HEK293 (cell line): ENCODE data around the gene FAM168A.

Experiments used
- CTCF ChIA-PET: fragments of 350-600 bp; formaldehyde crosslinking; extraction: SDS; loops from one replicate; lab custom pipeline; 2021; ENCODE audit warnings: antibody characterized with exemption; lab: Yijun Ruan, JAX
- POLR2A ChIA-PET: fragments of 300-600 bp; formaldehyde crosslinking; extraction: SDS; loops from one replicate; lab custom pipeline; 2020; ENCODE audit warnings: antibody characterized with exemption, inconsistent platforms; lab: Yijun Ruan, JAX
- H3K27ac ChIP-seq: fragments of 200-500 bp; sonication (Bioruptor generic); 2 replicates; pipeline ENCODE4 v1.5.1; 2014; ENCODE audit warnings: low read depth, low read length, control low read depth, inconsistent platforms; ENCODE audit errors: extremely low read depth
- H3K36me3 ChIP-seq, 2 experiments: fragments of 200-500 bp in 1 of 2; sonication (Bioruptor generic) in 1 of 2; 1 replicate in 1 of 2; 2 replicates in 1 of 2; pipeline ENCODE4 v1.5.1; 2014 to 2017; ENCODE audit warnings: inconsistent platforms in 2 of 2, low read length in 2 of 2; ENCODE audit not compliant: control insufficient read depth in 2 of 2, insufficient read depth in 1 of 2
- H3K4me1 ChIP-seq: fragments of 200-500 bp; sonication (Bioruptor generic); 2 replicates; pipeline ENCODE4 v1.5.1; 2014; ENCODE audit warnings: mild to moderate bottlenecking, low read length, inconsistent platforms; ENCODE audit not compliant: control insufficient read depth, insufficient read depth
- H3K4me3 ChIP-seq: 2 replicates; pipeline ENCODE4 v1.5.1; 2011; ENCODE audit warnings: low read depth, mild to moderate bottlenecking, control low read depth, low read length, moderate library complexity
- H3K9me3 ChIP-seq: fragments of 200-500 bp; sonication (Bioruptor generic); 2 replicates; pipeline ENCODE4 v1.5.1; 2014; ENCODE audit warnings: low read depth, low read length, inconsistent platforms; ENCODE audit not compliant: control insufficient read depth, insufficient read depth
- EGR2 ChIP-seq: fragments of 450-650 bp; formaldehyde crosslinking; IDR thresholded peaks from 2 replicates; pipeline ENCODE4 v1.5.1; 2016; ENCODE audit warnings: low read depth, missing biosample characterization, missing genetic modification characterization
- GLI2 ChIP-seq: fragments of 450-650 bp; formaldehyde crosslinking; IDR thresholded peaks from 2 replicates; pipeline ENCODE4; 2017; ENCODE audit warnings: missing biosample characterization, missing genetic modification characterization, low read depth, borderline replicate concordance
- KLF9 ChIP-seq: fragments of 450-650 bp; formaldehyde crosslinking; IDR thresholded peaks from 2 replicates; pipeline ENCODE4 v1.5.1; 2016; ENCODE audit warnings: missing biosample characterization, missing genetic modification characterization, low read depth
- SP2 ChIP-seq: fragments of 450-650 bp; formaldehyde crosslinking; IDR thresholded peaks from 2 replicates; pipeline ENCODE4 v1.5.1; 2016; ENCODE audit warnings: missing biosample characterization, missing genetic modification characterization
- ZNF174 ChIP-seq: fragments of 450-650 bp; formaldehyde crosslinking; IDR thresholded peaks from 2 replicates; pipeline ENCODE4 v1.5.0; 2017; ENCODE audit warnings: missing biosample characterization, mild to moderate bottlenecking, missing genetic modification characterization
- ZNF26 ChIP-seq: fragments of 450-650 bp; formaldehyde crosslinking; IDR thresholded peaks from 2 replicates; pipeline ENCODE4 v1.5.1; 2016; ENCODE audit warnings: missing biosample characterization, missing genetic modification characterization
- ZNF335 ChIP-seq: fragments of 450-650 bp; formaldehyde crosslinking; conservative IDR thresholded peaks from 2 replicates; pipeline ENCODE4 v1.5.1; 2016; ENCODE audit warnings: missing biosample characterization, missing genetic modification characterization
- ZNF37A ChIP-seq: fragments of 450-650 bp; IDR thresholded peaks from 2 replicates; pipeline ENCODE4 v1.5.1; 2018; ENCODE audit warnings: missing biosample characterization, missing genetic modification characterization
- ZNF416 ChIP-seq: fragments of 450-650 bp; formaldehyde crosslinking; IDR thresholded peaks from 2 replicates; pipeline ENCODE4 v1.5.1; 2016; ENCODE audit warnings: missing biosample characterization, missing genetic modification characterization
- ZNF449 ChIP-seq: fragments of 450-650 bp; formaldehyde crosslinking; IDR thresholded peaks from 2 replicates; pipeline ENCODE4 v1.5.1; 2017; ENCODE audit warnings: missing biosample characterization, mild to moderate bottlenecking, missing genetic modification characterization, moderate library complexity
- ZNF488 ChIP-seq: fragments of 450-650 bp; formaldehyde crosslinking; IDR thresholded peaks from 2 replicates; pipeline ENCODE4 v1.5.1; 2016; ENCODE audit warnings: missing biosample characterization, missing genetic modification characterization
- ZNF544 ChIP-seq: fragments of 450-650 bp; formaldehyde crosslinking; IDR thresholded peaks from 2 replicates; pipeline ENCODE4 v1.5.0; 2017; ENCODE audit warnings: missing biosample characterization, missing genetic modification characterization
- ZNF654 ChIP-seq: fragments of 450-650 bp; formaldehyde crosslinking; IDR thresholded peaks from 2 replicates; pipeline ENCODE4 v1.5.1; 2016; ENCODE audit warnings: low read depth, missing biosample characterization, missing genetic modification characterization
- ZNF664 ChIP-seq: fragments of 450-650 bp; formaldehyde crosslinking; IDR thresholded peaks from 2 replicates; pipeline ENCODE4 v1.5.1; 2016; ENCODE audit warnings: missing biosample characterization, missing genetic modification characterization
- ZNF670 ChIP-seq: fragments of 450-650 bp; formaldehyde crosslinking; IDR thresholded peaks from 2 replicates; pipeline ENCODE4 v1.5.1; 2016; ENCODE audit warnings: missing biosample characterization, missing genetic modification characterization, low read depth
- ZNF792 ChIP-seq: fragments of 450-650 bp; formaldehyde crosslinking; IDR thresholded peaks from 2 replicates; pipeline ENCODE4 v1.5.1; 2016; ENCODE audit warnings: missing biosample characterization, missing genetic modification characterization
- ZSCAN4 ChIP-seq: fragments of 450-650 bp; formaldehyde crosslinking; IDR thresholded peaks from 2 replicates; pipeline ENCODE4 v1.5.1; 2017; ENCODE audit warnings: missing biosample characterization, missing genetic modification characterization

Gene FAM168A

GRCh38 chr11:73426219-73426850 lies 171.6 kb downstream of the FAM168A start:
- Histone ChIP-seq H3K4me1 (no peaks in the 10 kb centered on the region), H3K36me3 (peaks cover 0 to 7% of the 10 kb centered on the region in 2 experiments; a peak in 2 of 3 replicates)
- CTCF ChIA-PET: interaction anchor here (1.9 kb wide), 1 partner anchor 200 kb away, joined by 5 read pairs; no protein-coding TSS in a partner anchor
- TF ChIP-seq ZNF26: no peak
- peak; percentile 45; the same call in 1 of the 2 replicates for TF ChIP-seq ZSCAN4 (tag by site-specific recombination)
- TF ChIP-seq, all 188 proteins: peak for 1
- H3K9me3 ChIP-seq: no peaks in the 10 kb centered on the region
- POLR2A ChIA-PET: no interaction called here
- no peak overlapping the region for H3K4me3 ChIP-seq
- no peak overlapping the region for H3K27ac ChIP-seq

GRCh38 chr11:73425108-73425507 lies 172.8 kb downstream of the FAM168A start:
- H3K4me3 ChIP-seq: no peak overlapping the region
- no peak for TF ChIP-seq ZNF488 (tag by site-specific recombination)
- TF ChIP-seq ZNF335: no peak
- no peak for TF ChIP-seq ZNF174 (tag by site-specific recombination)
- no peak for TF ChIP-seq SP2
- TF ChIP-seq EGR2: no peak
- TF ChIP-seq ZNF670 (tag by site-specific recombination): no peak
- TF ChIP-seq ZNF664 (tag by site-specific recombination): no peak
- no peak for TF ChIP-seq KLF9 (tag by site-specific recombination)
- TF ChIP-seq ZNF449: no peak
- no peak for TF ChIP-seq ZNF416 (tag by site-specific recombination)
- TF ChIP-seq ZNF654 (tag by site-specific recombination): no peak
- TF ChIP-seq ZNF37A (tag by site-specific recombination): no peak
- TF ChIP-seq GLI2 (tag by site-specific recombination): no peak
- no peak for TF ChIP-seq ZNF544 (tag by site-specific recombination)
- ChIA-PET CTCF (interaction anchor here (0.9 to 1.9 kb wide), 4 partner anchors 54 to 236 kb away, joined by 3 to 5 read pairs (median 4); no protein-coding TSS in a partner anchor), POLR2A (interaction anchor here (0.5 kb wide), 1 partner anchor 9 kb away, joined by 5 read pairs; no protein-coding TSS in a partner anchor)
- no peak overlapping the region for H3K27ac ChIP-seq
- no peaks in the 10 kb centered on the region for H3K9me3 ChIP-seq
- no peaks in the 10 kb centered on the region for H3K4me1 ChIP-seq
- H3K36me3 ChIP-seq: peaks cover 0 to 7% of the 10 kb centered on the region in 2 experiments; a peak in 2 of 3 replicates

GRCh38 chr11:73423506-73423905 lies 174.4 kb downstream of the FAM168A start:
- H3K27ac ChIP-seq: no peak overlapping the region
- TF ChIP-seq ZNF792 (tag by site-specific recombination): no peak
- TF ChIP-seq, all 188 proteins: peak for 0
- POLR2A ChIA-PET: no interaction called here
- Histone ChIP-seq H3K9me3 (no peaks in the 10 kb centered on the region), H3K4me3 (no peak overlapping the region), H3K36me3 (peaks cover 0 to 9% of the 10 kb centered on the region in 2 experiments; a peak in 2 of 3 replicates), H3K4me1 (no peaks in the 10 kb centered on the region)
- CTCF ChIA-PET: interaction anchor here (0.5 to 1.9 kb wide), 9 partner anchors 11 to 183 kb away, joined by 3 to 8 read pairs (median 3); no protein-coding TSS in a partner anchor
